Left renal cortex interstitium (tissue), 4 donors: Measurements from ENCODE around the gene TALDO1. TPM values are rescaled to one million over a fixed set of nuclear protein-coding genes. Genes with fewer than 3 reads are reported as not detected.
A peak's percentile ranks its signal among the peaks of the same experiment; 100 is the strongest.

Experiments used
- DNase-seq, 4 donors: peaks; one replicate each; pipeline ENCODE4 v3.0.0-alpha.2; 2013; ENCODE audit warnings: low read depth in 4 of 4, low spot score in 2 of 4, missing footprints in 1 of 4
- polyA plus RNA-seq, 4 donors: library from polyadenylated mRNA; unstranded; fragments of 120-200 nt; gene quantifications; one replicate each; pipeline ENCODE4 v1.2.1, GENCODE V29; 2013; ENCODE audit not compliant: insufficient read length in 4 of 4

The TALDO1 gene
- polyA plus RNA-seq, result 100 to 1,000 TPM; 123 to 164 (median 136) TPM

DNA sequence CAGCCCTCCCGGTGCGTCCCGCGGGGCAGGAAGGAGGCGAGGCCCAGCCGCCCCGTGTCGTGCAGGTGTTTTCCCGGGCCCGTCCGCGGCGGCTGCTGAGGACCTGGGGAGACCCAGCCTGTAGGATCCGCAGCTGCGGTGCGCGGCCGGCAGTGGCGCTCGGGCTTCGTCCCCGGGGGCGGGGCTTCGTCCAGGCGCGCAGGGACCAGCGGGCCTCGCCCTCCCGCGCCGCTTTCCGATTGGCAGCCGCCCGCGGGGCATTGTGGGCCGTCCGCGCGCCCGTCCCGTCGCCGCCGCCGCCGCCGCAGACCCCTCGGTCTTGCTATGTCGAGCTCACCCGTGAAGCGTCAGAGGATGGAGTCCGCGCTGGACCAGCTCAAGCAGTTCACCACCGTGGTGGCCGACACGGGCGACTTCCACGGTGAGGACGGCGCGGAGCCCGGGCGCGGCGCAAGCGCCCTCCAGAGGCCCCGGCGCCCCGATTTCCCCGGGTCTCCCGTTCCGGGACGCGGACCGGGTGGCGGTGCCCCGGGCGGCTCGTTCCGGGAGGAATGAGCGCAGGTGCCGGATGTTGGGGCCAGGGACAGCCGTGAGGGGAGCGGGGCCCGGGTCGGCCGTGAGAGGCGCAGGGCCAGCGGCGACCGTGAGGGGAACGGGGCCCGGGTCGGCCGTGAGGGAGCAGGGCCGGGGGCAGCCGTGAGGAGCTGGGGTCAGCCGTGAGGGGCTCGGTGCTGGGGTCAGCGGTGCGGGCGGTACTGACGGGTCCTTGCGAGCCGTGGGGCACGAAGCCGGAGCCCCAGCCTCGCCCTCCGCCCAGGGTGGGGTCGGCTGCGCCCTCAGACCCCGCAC is at the start of gene TALDO1:
TSS of gene TALDO1 (plus strand) at position 307 of the 849 bp plus-strand sequence. CDS start at position 325, 18 bp downstream.
- peak in 3 of 4 donors; percentile 68 to 84 (median 75) for DNase-seq

DNA sequence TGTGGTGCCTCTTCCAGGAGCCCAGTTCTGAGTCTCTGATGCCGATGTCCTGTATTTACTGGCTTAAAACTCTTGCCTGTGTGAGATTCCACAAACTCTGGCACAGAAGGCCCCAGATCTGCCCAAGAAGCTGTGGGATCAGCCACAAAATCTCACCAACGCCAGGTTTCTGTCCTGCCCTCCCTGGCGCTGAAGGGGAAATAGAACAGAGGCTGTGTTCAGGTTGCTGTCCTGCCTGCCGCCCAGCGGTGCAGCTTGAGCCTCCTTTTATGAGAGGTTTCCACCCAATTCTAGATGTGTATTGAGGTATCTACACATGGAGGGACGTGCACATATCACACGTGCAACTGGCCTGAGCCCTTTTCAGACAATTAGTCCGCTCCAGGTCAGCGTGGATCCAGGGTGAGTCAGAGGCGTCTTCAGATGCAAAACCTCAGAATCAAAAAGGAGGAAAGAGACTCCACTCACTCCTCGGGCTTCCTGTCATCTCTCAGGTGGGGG is 49.4 kb upstream of the TALDO1 start:
- DNase-seq, result no peak

- DNase-seq, result no peak
These were observed 48.7 kb upstream of the TALDO1 start for GRCh38 chr11:698493-699115.

DNA sequence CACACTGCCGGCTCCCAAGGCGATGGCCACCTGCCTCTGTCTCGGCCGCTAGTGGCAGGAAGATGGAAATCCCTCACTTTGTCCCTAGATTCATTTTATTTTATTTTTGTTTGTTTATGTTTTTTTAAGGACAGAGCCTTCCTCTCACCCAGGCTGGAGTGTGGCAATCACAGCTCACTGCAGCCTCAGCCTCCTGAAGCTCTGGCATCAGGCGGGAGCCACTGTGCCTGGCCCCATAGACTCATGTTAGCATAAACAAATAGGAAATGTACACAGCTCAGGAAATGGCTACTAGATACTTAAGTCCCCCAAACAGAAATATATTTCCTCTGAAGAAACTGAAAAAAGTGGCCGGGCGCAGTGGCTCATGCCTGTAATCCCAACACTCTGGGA is 48.2 kb upstream of the TALDO1 start:
- DNase-seq, result no peak

DNA sequence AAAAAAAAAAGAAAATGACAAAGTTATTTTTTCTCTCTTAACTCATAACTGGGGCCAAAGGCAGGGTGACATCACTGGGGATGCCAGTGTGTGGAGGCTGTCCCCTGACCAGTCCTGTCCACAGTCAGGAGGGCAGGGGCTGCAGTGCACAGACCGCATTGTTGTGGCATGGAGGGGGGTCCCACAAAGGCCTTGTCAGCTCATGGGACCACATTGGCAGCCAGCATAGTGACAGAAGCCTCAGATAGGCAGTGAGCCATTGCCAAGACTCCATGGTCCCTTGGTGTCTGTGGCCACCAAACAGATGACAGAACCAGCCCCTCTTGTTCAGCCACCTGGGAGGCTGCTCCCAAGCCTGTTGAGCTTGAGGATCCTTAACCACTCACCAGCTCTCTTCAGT is 47.5 kb upstream of the TALDO1 start:
- DNase-seq, result no peak

GRCh38 chr11:701741-702461 is 45.4 kb upstream of the TALDO1 start:
- DNase-seq, result no peak

GRCh38 chr11:702462-703461 is 44.5 kb upstream of the TALDO1 start:
- DNase-seq, result no peak

GRCh38 chr11:703506-703905 is 43.8 kb upstream of the TALDO1 start:
- DNase-seq, result no peak

DNA sequence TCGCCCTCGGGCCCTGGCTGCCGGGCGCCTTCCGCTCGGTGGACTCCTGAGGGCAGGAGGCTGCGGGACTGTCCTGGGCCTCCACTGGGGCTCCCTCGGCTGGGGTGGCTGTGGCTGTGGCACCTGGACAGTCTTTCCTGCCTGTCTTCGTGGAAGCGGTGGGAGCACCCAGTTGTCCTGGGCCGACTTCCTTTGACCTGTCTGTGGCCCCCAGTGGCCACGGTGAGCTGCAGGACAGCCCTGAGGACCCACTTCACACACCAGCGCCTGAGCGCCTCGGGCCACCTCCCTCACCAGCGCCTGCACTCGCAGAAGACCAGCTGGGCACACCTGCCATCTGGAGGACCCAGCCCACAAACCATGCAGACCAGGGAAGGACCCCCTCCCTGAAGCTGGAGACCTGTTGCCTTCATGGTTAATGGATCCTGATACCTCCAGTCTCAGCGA is 43.0 kb upstream of the TALDO1 start:
- DNase-seq, result no peak

DNA sequence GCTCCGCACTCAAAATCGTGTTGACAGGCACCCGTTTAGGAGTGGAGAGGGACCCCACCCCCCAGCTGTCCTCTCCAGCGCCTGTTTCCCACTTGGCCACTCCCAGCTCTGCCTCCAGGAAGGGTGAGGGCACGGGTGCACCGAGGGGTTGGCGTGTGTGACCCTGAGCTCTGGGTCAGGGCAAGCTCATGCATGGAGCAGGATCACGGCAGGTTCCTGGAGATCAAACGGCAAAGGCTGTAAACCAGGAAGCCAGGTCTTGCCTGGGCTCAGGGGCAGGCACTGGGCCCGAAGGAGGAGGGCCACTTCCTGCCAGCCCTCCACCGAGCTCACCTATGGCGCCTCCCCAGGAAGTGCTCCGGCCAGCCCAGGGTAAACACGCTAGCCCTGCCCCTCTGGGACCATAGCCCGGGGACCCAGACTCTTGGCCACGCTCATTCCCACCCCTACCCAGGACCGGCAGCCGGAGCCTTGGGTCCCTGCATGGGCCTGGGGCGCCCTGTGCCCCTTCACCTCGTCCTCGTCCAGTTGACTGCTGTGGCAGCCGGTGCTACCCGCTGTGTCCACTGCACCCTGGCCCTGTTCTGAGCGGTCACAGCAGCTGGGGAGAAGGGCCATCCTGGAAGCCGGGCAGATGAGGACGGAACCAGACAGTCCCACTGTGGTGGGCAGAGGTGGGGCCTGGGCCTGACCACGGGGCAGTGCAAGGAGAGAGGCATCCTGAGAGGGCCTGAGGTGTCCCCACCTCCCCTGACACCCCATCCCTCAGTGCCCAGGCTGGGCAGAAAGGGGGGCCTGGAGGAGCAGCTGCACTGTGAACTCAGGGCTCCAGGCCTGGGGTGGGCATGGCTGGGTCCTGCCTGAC is 42.3 kb upstream of the TALDO1 start:
- no peak for DNase-seq

DNA sequence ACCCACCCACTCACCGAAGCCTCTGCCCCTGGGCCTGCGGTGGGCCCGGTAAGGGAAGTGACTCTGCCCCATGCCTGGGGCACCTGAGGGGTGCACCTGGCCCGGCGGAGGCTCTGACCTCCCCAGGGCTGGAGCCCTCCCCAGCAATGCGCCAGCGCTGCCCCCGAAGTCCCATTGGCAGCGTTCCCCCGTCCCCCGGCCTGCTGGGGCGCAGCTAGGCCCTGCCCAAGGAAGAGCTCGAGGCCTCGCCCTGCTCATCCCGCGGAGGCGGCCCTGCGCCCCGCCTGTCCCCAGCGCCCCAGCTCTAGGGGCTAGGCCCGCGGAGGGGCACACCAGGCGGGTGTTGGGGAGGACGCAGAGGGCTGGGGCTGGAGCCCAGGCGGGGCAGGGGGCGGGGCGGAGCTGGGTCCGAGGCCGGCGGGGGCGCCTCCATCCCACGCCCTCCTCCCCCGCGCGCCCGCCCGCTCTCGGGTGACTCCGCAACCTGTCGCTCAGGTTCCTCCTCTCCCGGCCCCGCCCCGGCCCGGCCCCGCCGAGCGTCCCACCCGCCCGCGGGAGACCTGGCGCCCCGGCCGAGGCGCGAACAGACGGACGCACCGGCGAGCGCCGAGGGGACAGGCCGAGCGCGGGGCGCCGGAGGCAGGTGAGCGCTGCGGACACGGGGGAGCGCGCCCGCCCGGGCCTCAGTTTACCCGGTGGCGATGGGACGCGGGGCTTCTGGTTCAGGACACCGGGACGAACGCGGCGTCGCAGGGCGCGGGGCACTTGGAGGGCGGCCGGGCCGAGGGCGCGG is 41.4 kb upstream of the TALDO1 start, which contains the start of gene EPS8L2:
TSS of gene EPS8L2 (plus strand) at position 586 of the 793 bp plus-strand sequence. CDS start 3,177 bp downstream, outside the sequence.
- DNase-seq, result no peak

DNA sequence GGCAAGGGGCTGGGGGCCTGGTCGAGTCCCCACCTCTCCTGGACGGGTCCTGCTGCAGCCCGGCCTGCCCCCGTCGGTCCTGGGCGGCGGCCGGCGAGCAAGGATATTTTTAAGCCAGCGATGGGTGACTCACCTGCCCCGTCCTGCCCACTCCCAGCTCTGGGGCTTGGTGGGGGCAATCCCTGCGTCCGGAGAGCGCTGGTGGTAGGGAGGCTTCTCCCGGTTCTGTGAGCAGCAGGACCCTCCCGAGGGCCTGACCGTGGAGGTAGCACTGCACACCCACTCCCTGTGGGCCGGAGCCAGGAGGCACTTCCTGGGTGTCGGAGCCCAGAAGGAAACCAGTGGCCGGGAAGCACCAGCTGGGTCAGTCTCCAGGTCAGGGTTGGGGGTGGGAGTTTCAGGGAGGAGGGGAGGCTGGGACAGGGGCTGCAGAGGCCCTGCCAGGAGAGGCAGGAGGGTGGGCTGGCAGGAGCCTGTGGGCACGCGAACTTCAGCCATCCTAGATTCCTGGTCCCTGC is 40.8 kb upstream of the TALDO1 start:
- no peak for DNase-seq

- DNase-seq, result no peak
These were observed 40.1 kb upstream of the TALDO1 start for GRCh38 chr11:706957-707816.

- DNase-seq, result no peak
These were observed 39.3 kb upstream of the TALDO1 start for GRCh38 chr11:707817-708420.

DNA sequence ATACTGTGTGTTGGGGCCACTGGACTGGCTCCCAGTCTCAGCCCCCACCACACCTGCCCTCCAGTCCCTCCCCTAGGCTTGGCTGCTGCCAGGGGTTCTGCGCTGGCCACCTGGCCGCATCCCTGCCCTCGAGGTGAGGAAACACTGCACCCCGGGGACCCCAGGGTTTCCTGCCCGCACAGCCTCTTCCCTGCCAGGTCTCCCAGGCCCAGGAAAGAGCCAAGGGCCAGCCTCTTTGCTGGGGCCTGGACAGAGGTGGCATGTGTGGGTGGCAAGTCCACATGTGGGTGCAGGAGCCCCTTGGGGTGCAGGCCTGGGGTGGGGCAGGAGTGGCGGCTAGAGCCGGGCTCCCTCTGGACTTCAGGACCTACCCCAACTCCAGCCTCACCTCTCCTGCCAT is 38.8 kb upstream of the TALDO1 start:
- DNase-seq, result no peak
